HL-60 (cell line): Measurements from ENCODE around the gene GPC4.

ENCODE experiments used
- DNase-seq, 2 experiments: peaks; one replicate each; pipeline ENCODE4 v3.0.0-alpha.2; 2010 to 2020; ENCODE audit warnings: low read depth in 1 of 2, low spot score in 1 of 2
- H3K27ac ChIP-seq: fragments of 250-450 bp; sonication (Bioruptor Pico); replicated peaks from 2 replicates; pipeline ENCODE4 v1.5.1; 2020; ENCODE audit warnings: mild to moderate bottlenecking, moderate library complexity
- H3K27me3 ChIP-seq: fragments of 250-450 bp; sonication (Bioruptor Pico); 2 replicates; pipeline ENCODE4 v1.5.1; 2021; ENCODE audit warnings: mild to moderate bottlenecking, moderate library complexity; ENCODE audit not compliant: insufficient read depth, poor library complexity, severe bottlenecking
- H3K4me3 ChIP-seq: replicated peaks from 2 replicates; pipeline ENCODE4 v1.5.1; 2011; ENCODE audit warnings: mild to moderate bottlenecking, control low read depth, low read length; ENCODE audit not compliant: insufficient read depth
- CTCF ChIP-seq: IDR thresholded peaks from one replicate; pipeline ENCODE4 v1.5.1; 2011; ENCODE audit warnings: low read length, control low read depth, inconsistent platforms; ENCODE audit not compliant: insufficient read depth
- GABPA ChIP-seq: IDR thresholded peaks from 2 replicates; pipeline ENCODE4 v1.6.1; 2012; ENCODE audit warnings: low read depth
- POLR2AphosphoS5 ChIP-seq: IDR thresholded peaks from 2 replicates; pipeline ENCODE4 v1.6.1; 2012; ENCODE audit warnings: low read depth
- REST ChIP-seq: IDR thresholded peaks from 2 replicates; pipeline ENCODE4 v1.6.1; 2012; ENCODE audit warnings: low read depth; ENCODE audit not compliant: insufficient replicate concordance
- SPI1 ChIP-seq: IDR thresholded peaks from 2 replicates; pipeline ENCODE4 v1.6.1; 2012; ENCODE audit warnings: low read depth, mild to moderate bottlenecking, borderline replicate concordance

GPC4 gene

GRCh38 chrX:133390676-133391075, 24.6 kb downstream of the GPC4 start:
- TF ChIP-seq SPI1 (no peak), CTCF (no peak)
- H3K27me3 ChIP-seq, result no peaks in the 10 kb centered on the region
- no peak for DNase-seq
- no peak overlapping the region for H3K4me3 ChIP-seq
- H3K27ac ChIP-seq, result no peak overlapping the region

GRCh38 chrX:133389975-133390374, 25.3 kb downstream of the GPC4 start:
- DNase-seq, result no peak
- no peak overlapping the region for H3K4me3 ChIP-seq
- TF ChIP-seq CTCF, result no peak
- H3K27me3 ChIP-seq, result no peaks in the 10 kb centered on the region
- H3K27ac ChIP-seq, result no peak overlapping the region

GRCh38 chrX:133384454-133384853, 30.8 kb downstream of the GPC4 start:
- DNase-seq, result no peak
- Histone ChIP-seq H3K4me3 (no peak overlapping the region), H3K27ac (no peak overlapping the region), H3K27me3 (no peaks in the 10 kb centered on the region)
- no peak for TF ChIP-seq GABPA
- no peak for TF ChIP-seq SPI1
- no peak for TF ChIP-seq POLR2AphosphoS5
- no peak for TF ChIP-seq CTCF
- TF ChIP-seq REST, result no peak

- no peak for TF ChIP-seq REST
- Histone ChIP-seq H3K27ac (no peak overlapping the region), H3K27me3 (no peaks in the 10 kb centered on the region), H3K4me3 (no peak overlapping the region)
- no peak for DNase-seq
These were observed 34.3 kb downstream of the GPC4 start for GRCh38 chrX:133380711-133381619.
